Measurements from ENCODE around the gene ZNF564.
A peak's percentile ranks its signal among the peaks of the same experiment; 100 is the strongest.
"Not testable (repeated sequence)": the region's sequence is repeated elsewhere in the genome, so short reads cannot be mapped to it uniquely, and the experiment has no call there.

Gene ZNF564

GRCh38 chr19:12545267-12545666, 6.0 kb downstream of the ZNF564 start:
- H3K27ac Mint-ChIP-seq = peak overlapping the region; percentile 78
- peaks cover 4 to 5% of the 10 kb centered on the region in 2 donors for H3K9me3 Mint-ChIP-seq
- no peak overlapping the region for H3K4me3 Mint-ChIP-seq
- no peaks in the 10 kb centered on the region for H3K27me3 Mint-ChIP-seq
- ATAC-seq (replicated peaks) (no peak), DNase-seq (no peak)
- peaks cover 43 to 52% of the 10 kb centered on the region in 2 donors for H3K36me3 Mint-ChIP-seq
- peaks cover 38 to 55% of the 10 kb centered on the region in 2 donors for H3K4me1 Mint-ChIP-seq

DNA sequence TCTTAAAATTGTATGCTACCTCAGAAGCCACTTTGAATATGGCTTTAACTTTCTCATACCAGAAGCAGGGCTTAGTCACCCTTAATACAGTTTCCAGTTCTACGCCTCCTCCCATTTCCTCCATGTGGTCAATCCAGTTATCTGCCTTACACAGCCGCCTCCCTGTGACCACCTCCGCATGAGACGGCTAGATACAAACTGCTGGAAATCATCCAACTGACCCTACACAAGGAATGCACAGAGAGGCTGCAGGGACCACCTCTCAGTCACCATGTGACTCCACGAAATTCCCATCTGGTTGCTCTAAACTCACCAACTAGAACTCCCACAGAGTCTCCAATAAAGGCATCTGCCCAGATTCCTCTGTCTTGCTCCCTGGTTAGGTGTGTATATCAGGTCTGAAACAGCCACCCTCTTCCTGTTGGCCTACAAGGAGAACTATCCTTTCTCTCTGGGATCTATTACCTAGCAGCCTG, 6.8 kb downstream of the ZNF564 start:
- ATAC-seq (replicated peaks) (peak; percentile 29 to 34), DNase-seq (no peak)
- Mint-ChIP-seq H3K9me3 (peaks cover 4 to 5% of the 10 kb centered on the region in 2 donors), H3K27ac (peak overlapping the region; percentile 92), H3K4me3 (no peak overlapping the region), H3K36me3 (peaks cover 45 to 52% of the 10 kb centered on the region in 2 donors), H3K27me3 (no peaks in the 10 kb centered on the region), H3K4me1 (peaks cover 35 to 50% of the 10 kb centered on the region in 2 donors)

DNA sequence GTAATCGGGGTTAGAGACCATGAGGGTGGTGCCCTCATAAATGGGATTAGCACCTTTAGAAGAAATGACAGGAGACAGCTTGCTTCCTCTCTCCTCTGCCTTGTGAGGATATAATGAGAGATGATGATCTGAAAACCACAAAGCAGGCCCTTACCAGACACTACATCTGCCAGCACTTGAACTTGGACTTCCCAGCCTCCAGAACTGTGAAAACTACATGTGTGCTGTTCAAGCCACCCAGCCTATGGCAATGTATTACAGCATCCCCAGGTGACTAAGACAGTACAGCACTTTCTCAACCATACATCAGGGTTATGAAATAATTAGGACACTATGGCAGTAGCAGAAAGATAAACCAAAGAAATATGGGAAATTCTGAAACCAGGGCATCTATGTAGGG, 7.4 kb downstream of the ZNF564 start:
- peaks cover 41 to 51% of the 10 kb centered on the region in 2 donors for H3K36me3 Mint-ChIP-seq
- H3K27me3 Mint-ChIP-seq = no peaks in the 10 kb centered on the region
- peak in 1 of 2 donors; percentile 14 for ATAC-seq (replicated peaks)
- no peak for DNase-seq
- peaks cover 29 to 44% of the 10 kb centered on the region in 2 donors for H3K4me1 Mint-ChIP-seq
- peaks cover 4 to 5% of the 10 kb centered on the region in 2 donors for H3K9me3 Mint-ChIP-seq
- no peak overlapping the region for H3K27ac Mint-ChIP-seq
- no peak overlapping the region for H3K4me3 Mint-ChIP-seq

- Mint-ChIP-seq H3K9me3 (peaks cover 35% of the 10 kb centered on the region in 2 donors), H3K27ac (peak overlapping the region; percentile 56), H3K36me3 (peaks cover 78 to 90% of the 10 kb centered on the region in 2 donors), H3K4me3 (peak overlapping the region in 1 of 2 donors; percentile 29), H3K27me3 (no peaks in the 10 kb centered on the region), H3K4me1 (peaks cover 0 to 1% of the 10 kb centered on the region in 2 donors)
- no peak for DNase-seq
- ATAC-seq (replicated peaks) = no peak
These were observed 24.0 kb downstream of the ZNF564 start for GRCh38 chr19:12527034-12527836.

GRCh38 chr19:12526542-12526941, 24.7 kb downstream of the ZNF564 start:
- peaks cover 38 to 40% of the 10 kb centered on the region in 2 donors for H3K9me3 Mint-ChIP-seq
- peaks cover 0 to 1% of the 10 kb centered on the region in 2 donors for H3K4me1 Mint-ChIP-seq
- H3K27ac Mint-ChIP-seq = peak overlapping the region; percentile 56
- H3K4me3 Mint-ChIP-seq = no peak overlapping the region
- ATAC-seq (replicated peaks) (no peak), DNase-seq (no peak)
- H3K36me3 Mint-ChIP-seq = peaks cover 83 to 92% of the 10 kb centered on the region in 2 donors
- H3K27me3 Mint-ChIP-seq = no peaks in the 10 kb centered on the region

- Mint-ChIP-seq H3K27me3 (no peaks in the 10 kb centered on the region), H3K36me3 (peaks cover 69 to 87% of the 10 kb centered on the region in 2 donors), H3K4me3 (no peak overlapping the region), H3K4me1 (no peaks in the 10 kb centered on the region), H3K9me3 (peaks cover 42% of the 10 kb centered on the region in 2 donors), H3K27ac (no peak overlapping the region)
- DNase-seq (no peak), ATAC-seq (replicated peaks) (no peak)
These were observed 29.3 kb downstream of the ZNF564 start for GRCh38 chr19:12521996-12522395.

DNA sequence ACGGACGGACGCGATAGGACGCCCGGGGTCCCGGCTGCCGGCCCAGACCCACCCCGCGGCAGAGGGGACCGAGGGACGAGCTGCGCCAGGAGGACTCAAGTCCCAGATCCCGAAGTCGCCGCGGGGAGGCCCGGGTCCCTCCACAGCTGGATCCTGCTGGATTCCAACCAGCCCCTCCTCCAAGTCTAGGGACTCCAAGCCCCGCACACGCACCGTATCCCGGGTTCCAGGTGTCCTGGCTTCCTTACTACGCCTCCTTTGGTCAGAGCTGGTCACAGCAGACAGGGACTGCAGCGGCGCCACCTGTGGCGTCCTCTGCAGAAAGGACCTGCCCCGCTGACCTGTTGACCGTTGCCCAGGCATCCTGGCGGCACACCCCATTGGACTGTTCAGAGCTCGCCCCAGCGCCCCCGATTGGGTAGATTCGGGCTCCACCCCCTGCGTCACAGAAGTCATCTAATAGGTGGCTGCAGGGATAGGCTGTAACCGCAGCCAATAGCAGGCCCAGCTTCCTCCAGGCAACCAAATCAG, 37.7 kb downstream of the ZNF564 start:
- DNase-seq (no peak), ATAC-seq (replicated peaks) (no peak)
- H3K36me3 Mint-ChIP-seq = peaks cover 18 to 22% of the 10 kb centered on the region in 2 donors
- H3K27ac Mint-ChIP-seq = peak overlapping the region; percentile 69
- peaks cover 2 to 5% of the 10 kb centered on the region in 2 donors for H3K4me1 Mint-ChIP-seq
- peak overlapping the region; percentile 46 to 69 for H3K4me3 Mint-ChIP-seq
- peaks cover 0 to 15% of the 10 kb centered on the region in 2 donors for H3K27me3 Mint-ChIP-seq
- H3K9me3 Mint-ChIP-seq = peaks cover 16% of the 10 kb centered on the region in 2 donors

GRCh38 chr19:12497032-12497431, 54.2 kb downstream of the ZNF564 start:
- Mint-ChIP-seq H3K9me3 (peaks cover 0 to 2% of the 10 kb centered on the region in 2 donors), H3K4me1 (peaks cover 10 to 30% of the 10 kb centered on the region in 2 donors), H3K27ac (no peak overlapping the region), H3K4me3 (no peak overlapping the region), H3K36me3 (no peaks in the 10 kb centered on the region), H3K27me3 (no peaks in the 10 kb centered on the region)
- DNase-seq (no peak), ATAC-seq (replicated peaks) (no peak)

GRCh38 chr19:12496480-12496879, 54.8 kb downstream of the ZNF564 start:
- H3K27ac Mint-ChIP-seq = no peak overlapping the region
- no peak for ATAC-seq (replicated peaks)
- DNase-seq = no peak
- H3K36me3 Mint-ChIP-seq = no peaks in the 10 kb centered on the region
- peaks cover 0 to 2% of the 10 kb centered on the region in 2 donors for H3K9me3 Mint-ChIP-seq
- H3K4me1 Mint-ChIP-seq = peaks cover 10 to 30% of the 10 kb centered on the region in 2 donors
- H3K27me3 Mint-ChIP-seq = no peaks in the 10 kb centered on the region
- H3K4me3 Mint-ChIP-seq = peak overlapping the region; percentile 93 to 95

DNA sequence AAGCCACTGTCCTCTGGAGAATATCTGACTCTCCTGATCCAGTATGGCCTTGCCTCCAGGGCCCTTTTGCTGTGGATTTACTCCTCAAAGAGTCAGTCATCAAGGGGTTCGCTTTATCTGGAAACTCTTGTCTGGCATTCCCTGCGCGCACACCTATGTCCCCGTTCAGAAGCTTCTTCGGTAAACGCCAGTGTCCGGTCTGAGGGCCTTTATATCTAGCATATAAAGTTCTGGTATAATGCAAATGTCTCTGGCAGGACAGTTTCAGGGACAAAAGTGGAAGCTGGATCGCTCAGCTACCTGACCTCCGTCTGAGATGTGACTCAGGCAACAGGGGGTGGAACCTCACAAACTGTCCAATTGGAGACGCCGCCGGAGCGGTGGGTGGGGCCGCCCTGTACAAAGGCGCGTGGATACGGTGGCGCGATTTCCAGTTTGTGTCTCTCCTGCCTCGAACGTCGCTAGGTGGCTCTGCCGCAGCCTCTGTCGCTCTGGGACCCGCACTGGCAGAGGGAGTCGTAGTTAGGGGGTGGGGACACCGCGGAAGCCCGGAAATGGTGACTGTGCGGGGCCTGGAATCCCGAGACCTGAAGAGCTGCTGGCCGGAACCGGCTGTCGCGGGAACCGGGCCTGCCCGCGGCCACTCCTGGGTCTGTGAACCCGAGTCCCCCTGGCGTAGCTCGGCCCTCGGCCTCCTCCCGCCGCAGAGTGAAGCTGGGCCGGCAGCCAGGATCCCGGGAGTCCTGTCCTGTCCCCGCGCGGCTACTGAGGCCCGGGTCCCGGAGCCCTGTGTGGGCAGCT, 56.1 kb downstream of the ZNF564 start:
- Mint-ChIP-seq H3K4me1 (peaks cover 10 to 30% of the 10 kb centered on the region in 2 donors), H3K27me3 (no peaks in the 10 kb centered on the region), H3K9me3 (peaks cover 0 to 2% of the 10 kb centered on the region in 2 donors), H3K36me3 (no peaks in the 10 kb centered on the region), H3K27ac (peak overlapping the region; percentile 95), H3K4me3 (peak overlapping the region; percentile 93 to 95)
- DNase-seq = peak; percentile 94
- peak; percentile 99 to 100 for ATAC-seq (replicated peaks)

DNA sequence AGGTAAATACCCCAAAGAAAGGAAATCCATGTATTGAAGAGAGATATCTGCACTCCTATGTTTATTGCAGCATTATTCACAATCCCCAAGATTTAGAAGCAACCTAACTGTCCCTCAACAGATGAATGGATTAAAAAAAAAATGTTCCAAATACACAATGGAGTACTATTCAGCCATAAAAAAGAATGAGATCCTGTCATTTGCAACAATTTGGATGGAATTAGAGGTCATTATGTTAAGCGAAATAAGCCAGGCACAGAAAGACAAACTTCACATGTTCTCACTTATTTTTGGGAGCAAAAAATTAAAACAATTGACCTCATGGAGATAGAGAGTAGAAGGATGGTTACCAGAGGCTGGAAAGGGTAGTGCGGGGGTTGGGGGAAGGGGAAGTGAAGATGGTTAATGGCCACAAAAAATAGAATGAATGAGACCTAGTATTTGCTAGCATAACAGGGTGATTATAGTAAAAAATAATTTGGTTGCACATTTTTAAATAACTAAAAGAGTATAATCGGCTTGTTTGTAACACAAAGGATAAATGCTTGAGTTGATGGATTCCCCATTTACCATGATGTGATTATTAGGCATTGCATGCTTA, 56.9 kb downstream of the ZNF564 start:
- Mint-ChIP-seq H3K27ac (no peak overlapping the region), H3K4me3 (peak overlapping the region; percentile 27 to 95), H3K4me1 (peaks cover 10 to 30% of the 10 kb centered on the region in 2 donors), H3K27me3 (no peaks in the 10 kb centered on the region), H3K36me3 (no peaks in the 10 kb centered on the region), H3K9me3 (peaks cover 0 to 2% of the 10 kb centered on the region in 2 donors)
- DNase-seq (no peak), ATAC-seq (replicated peaks) (no peak)

GRCh38 chr19:12486265-12486783, 65.0 kb downstream of the ZNF564 start:
- H3K4me1 Mint-ChIP-seq = peaks cover 20 to 36% of the 10 kb centered on the region in 2 donors
- H3K27me3 Mint-ChIP-seq; DNase-seq; H3K4me3 Mint-ChIP-seq; ATAC-seq (replicated peaks); H3K27ac Mint-ChIP-seq; H3K36me3 Mint-ChIP-seq; H3K9me3 Mint-ChIP-seq: not testable (repeated sequence)

- DNase-seq = no peak
- Mint-ChIP-seq H3K27me3 (no peaks in the 10 kb centered on the region), H3K36me3 (peaks cover 0 to 3% of the 10 kb centered on the region in 2 donors), H3K27ac (no peak overlapping the region), H3K9me3 (no peaks in the 10 kb centered on the region), H3K4me3 (peak overlapping the region; percentile 93 to 100), H3K4me1 (peaks cover 20 to 36% of the 10 kb centered on the region in 2 donors)
- ATAC-seq (replicated peaks) = no peak
These were observed 65.7 kb downstream of the ZNF564 start for GRCh38 chr19:12485571-12485970.
